Prostate gland (tissue), 2 donors: ENCODE measurements around the gene IGSF23.
"Not testable (repeated sequence)": the region's sequence is repeated elsewhere in the genome, so short reads cannot be mapped to it uniquely, and the experiment has no call there.

ENCODE experiments used
- POLR2AphosphoS5 ChIP-seq: sonication (generic); formaldehyde crosslinking; IDR thresholded peaks from one replicate; pipeline ENCODE4 v1.6.1; 2017; ENCODE audit warnings: antibody characterized with exemption
- TF ChIP-seq, protein P1 (sequence below), 4 experiments: fragments of 200-600 bp in 2 of 4; fragments of 450-650 bp in 2 of 4; sonication (generic) in 2 of 4; IDR thresholded peaks; 1 replicate in 3 of 4; 2 replicates in 1 of 4; pipeline ENCODE4 v1.5.1; 2016 to 2019; ENCODE audit warnings: antibody characterized with exemption in 4 of 4, mild to moderate bottlenecking in 2 of 4, moderate library complexity in 2 of 4

DNA sequence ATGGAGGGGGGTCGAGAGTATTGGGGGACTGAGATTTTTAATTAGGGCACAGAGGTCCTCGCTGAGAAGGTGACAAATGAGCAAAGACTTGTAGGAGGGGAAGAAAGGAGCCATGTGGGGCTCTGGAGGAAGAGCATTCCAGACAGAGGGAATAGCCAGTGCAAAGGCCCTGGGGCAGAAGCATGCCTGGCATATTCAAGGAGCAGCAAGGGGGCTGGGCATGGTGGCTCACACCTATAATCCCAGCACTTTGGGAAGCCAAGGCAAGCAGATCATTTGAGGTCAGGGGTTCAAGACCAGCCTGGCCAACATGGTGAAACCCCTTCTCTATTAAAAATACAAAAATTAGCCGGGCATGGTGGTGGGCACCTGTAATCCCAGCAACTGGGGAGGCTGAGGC lies 71.0 kb downstream of the IGSF23 start:
- not testable (repeated sequence) for TF ChIP-seq POLR2AphosphoS5
- TF ChIP-seq, protein P1, sequence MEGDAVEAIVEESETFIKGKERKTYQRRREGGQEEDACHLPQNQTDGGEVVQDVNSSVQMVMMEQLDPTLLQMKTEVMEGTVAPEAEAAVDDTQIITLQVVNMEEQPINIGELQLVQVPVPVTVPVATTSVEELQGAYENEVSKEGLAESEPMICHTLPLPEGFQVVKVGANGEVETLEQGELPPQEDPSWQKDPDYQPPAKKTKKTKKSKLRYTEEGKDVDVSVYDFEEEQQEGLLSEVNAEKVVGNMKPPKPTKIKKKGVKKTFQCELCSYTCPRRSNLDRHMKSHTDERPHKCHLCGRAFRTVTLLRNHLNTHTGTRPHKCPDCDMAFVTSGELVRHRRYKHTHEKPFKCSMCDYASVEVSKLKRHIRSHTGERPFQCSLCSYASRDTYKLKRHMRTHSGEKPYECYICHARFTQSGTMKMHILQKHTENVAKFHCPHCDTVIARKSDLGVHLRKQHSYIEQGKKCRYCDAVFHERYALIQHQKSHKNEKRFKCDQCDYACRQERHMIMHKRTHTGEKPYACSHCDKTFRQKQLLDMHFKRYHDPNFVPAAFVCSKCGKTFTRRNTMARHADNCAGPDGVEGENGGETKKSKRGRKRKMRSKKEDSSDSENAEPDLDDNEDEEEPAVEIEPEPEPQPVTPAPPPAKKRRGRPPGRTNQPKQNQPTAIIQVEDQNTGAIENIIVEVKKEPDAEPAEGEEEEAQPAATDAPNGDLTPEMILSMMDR (IDR thresholded peaks at IDR 0.05): not testable (repeated sequence)
